OCI-LY1 (cell line): ENCODE data around the gene CKMT1A.
"Not testable (repeated sequence)": the region's sequence is repeated elsewhere in the genome, so short reads cannot be mapped to it uniquely, and the experiment has no call there.

Source experiments
- EZH2 ChIP-seq: fragments of 200-600 bp; sonication (generic), shearing (Covaris generic); IDR thresholded peaks from 2 replicates; pipeline ENCODE4 v1.8.0; 2017; ENCODE audit warnings: borderline replicate concordance, mixed run types, mild to moderate bottlenecking, antibody characterized with exemption, low read length, moderate library complexity, mixed read lengths
- TF ChIP-seq, protein P1 (sequence below): fragments of 200-600 bp; sonication (generic), shearing (Covaris generic); IDR thresholded peaks from 2 replicates; pipeline ENCODE4 v1.5.1; 2017; ENCODE audit warnings: mild to moderate bottlenecking, antibody characterized with exemption, low read length, moderate library complexity, mixed read lengths

DNA sequence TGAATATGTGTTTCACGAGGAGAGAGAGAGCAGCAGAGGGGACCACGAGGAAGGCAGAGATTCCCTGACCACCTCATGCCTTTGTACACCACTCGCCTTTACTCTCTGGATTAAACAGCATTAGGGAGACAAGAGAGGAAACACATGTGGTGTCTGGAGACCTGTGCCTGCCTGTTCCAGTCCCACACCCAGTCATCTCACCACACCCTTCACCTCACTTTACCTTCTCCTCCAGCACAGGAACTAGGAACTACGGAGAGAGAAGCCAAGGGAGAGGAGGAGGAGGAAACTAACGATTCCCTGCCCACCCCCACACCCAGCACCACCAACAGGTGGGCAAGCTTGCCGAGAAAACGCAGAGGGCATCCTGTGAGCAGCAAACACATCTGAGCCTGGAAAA is 980 bp upstream of the CKMT1A start:
- TF ChIP-seq, protein P1, sequence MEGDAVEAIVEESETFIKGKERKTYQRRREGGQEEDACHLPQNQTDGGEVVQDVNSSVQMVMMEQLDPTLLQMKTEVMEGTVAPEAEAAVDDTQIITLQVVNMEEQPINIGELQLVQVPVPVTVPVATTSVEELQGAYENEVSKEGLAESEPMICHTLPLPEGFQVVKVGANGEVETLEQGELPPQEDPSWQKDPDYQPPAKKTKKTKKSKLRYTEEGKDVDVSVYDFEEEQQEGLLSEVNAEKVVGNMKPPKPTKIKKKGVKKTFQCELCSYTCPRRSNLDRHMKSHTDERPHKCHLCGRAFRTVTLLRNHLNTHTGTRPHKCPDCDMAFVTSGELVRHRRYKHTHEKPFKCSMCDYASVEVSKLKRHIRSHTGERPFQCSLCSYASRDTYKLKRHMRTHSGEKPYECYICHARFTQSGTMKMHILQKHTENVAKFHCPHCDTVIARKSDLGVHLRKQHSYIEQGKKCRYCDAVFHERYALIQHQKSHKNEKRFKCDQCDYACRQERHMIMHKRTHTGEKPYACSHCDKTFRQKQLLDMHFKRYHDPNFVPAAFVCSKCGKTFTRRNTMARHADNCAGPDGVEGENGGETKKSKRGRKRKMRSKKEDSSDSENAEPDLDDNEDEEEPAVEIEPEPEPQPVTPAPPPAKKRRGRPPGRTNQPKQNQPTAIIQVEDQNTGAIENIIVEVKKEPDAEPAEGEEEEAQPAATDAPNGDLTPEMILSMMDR: not testable (repeated sequence)
- not testable (repeated sequence) for TF ChIP-seq EZH2
